ENCODE results near the gene FAM24B.

DNA sequence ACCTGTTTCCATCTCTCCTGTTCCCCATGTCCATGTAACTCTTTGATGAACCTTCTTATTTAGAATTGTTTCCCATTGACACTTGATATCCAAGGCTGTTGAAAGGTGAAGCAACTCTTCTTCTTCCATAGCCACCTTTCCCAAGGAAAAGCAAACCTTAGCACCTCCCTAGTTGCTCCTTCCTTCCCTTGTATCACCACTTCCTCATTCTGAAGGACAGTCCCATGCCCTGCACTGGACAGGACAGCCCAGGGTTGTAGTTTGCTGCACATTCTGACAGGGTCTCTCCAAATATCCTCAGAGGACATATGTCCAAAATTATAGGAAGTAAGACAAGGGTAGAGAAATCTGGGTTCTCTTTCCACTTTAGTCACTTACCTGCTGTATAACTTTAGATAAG lies 39.9 kb downstream of the FAM24B start:
- TF ChIP-seq TAF1 (IDR thresholded peaks at IDR 0.05; ENCODE audit: borderline replicate concordance, low read depth, low read length) (no peak), RAD21 (IDR thresholded peaks at IDR 0.05; ENCODE audit: low read length) (no peak), TCF12 (IDR thresholded peaks at IDR 0.05) (no peak), POLR2AphosphoS5 (IDR thresholded peaks at IDR 0.05; ENCODE audit: low read depth, low read length) (no peak), USF2 (IDR thresholded peaks at IDR 0.05; ENCODE audit: borderline replicate concordance, low read depth, low read length) (no peak), EP300 (IDR thresholded peaks at IDR 0.05; ENCODE audit: borderline replicate concordance in 1 of 2, low read depth in 1 of 2, low read length in 1 of 2) (no peak), YY1 (IDR thresholded peaks at IDR 0.05; ENCODE audit: low read depth) (no peak), FOXJ3 (CRISPR knock-in tag; IDR thresholded peaks at IDR 0.05) (no peak), SIN3A (IDR thresholded peaks at IDR 0.05; ENCODE audit: borderline replicate concordance, low read depth, low read length) (no peak), MXI1 (IDR thresholded peaks at IDR 0.05; ENCODE audit: low read depth, low read length) (no peak)
- TF ChIP-seq, protein P1, sequence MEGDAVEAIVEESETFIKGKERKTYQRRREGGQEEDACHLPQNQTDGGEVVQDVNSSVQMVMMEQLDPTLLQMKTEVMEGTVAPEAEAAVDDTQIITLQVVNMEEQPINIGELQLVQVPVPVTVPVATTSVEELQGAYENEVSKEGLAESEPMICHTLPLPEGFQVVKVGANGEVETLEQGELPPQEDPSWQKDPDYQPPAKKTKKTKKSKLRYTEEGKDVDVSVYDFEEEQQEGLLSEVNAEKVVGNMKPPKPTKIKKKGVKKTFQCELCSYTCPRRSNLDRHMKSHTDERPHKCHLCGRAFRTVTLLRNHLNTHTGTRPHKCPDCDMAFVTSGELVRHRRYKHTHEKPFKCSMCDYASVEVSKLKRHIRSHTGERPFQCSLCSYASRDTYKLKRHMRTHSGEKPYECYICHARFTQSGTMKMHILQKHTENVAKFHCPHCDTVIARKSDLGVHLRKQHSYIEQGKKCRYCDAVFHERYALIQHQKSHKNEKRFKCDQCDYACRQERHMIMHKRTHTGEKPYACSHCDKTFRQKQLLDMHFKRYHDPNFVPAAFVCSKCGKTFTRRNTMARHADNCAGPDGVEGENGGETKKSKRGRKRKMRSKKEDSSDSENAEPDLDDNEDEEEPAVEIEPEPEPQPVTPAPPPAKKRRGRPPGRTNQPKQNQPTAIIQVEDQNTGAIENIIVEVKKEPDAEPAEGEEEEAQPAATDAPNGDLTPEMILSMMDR (IDR thresholded peaks at IDR 0.05), result no peak
- TF ChIP-seq, protein P2, sequence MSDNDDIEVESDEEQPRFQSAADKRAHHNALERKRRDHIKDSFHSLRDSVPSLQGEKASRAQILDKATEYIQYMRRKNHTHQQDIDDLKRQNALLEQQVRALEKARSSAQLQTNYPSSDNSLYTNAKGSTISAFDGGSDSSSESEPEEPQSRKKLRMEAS (IDR thresholded peaks at IDR 0.05; ENCODE audit: low read depth), result no peak
- TF ChIP-seq, protein P3, sequence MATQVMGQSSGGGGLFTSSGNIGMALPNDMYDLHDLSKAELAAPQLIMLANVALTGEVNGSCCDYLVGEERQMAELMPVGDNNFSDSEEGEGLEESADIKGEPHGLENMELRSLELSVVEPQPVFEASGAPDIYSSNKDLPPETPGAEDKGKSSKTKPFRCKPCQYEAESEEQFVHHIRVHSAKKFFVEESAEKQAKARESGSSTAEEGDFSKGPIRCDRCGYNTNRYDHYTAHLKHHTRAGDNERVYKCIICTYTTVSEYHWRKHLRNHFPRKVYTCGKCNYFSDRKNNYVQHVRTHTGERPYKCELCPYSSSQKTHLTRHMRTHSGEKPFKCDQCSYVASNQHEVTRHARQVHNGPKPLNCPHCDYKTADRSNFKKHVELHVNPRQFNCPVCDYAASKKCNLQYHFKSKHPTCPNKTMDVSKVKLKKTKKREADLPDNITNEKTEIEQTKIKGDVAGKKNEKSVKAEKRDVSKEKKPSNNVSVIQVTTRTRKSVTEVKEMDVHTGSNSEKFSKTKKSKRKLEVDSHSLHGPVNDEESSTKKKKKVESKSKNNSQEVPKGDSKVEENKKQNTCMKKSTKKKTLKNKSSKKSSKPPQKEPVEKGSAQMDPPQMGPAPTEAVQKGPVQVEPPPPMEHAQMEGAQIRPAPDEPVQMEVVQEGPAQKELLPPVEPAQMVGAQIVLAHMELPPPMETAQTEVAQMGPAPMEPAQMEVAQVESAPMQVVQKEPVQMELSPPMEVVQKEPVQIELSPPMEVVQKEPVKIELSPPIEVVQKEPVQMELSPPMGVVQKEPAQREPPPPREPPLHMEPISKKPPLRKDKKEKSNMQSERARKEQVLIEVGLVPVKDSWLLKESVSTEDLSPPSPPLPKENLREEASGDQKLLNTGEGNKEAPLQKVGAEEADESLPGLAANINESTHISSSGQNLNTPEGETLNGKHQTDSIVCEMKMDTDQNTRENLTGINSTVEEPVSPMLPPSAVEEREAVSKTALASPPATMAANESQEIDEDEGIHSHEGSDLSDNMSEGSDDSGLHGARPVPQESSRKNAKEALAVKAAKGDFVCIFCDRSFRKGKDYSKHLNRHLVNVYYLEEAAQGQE (IDR thresholded peaks at IDR 0.05; ENCODE audit: low read depth, low read length), result no peak
